ENCODE measurements around the gene C1orf94.
"Not testable (repeated sequence)": the region's sequence is repeated elsewhere in the genome, so short reads cannot be mapped to it uniquely, and the experiment has no call there.

C1orf94 gene

DNA sequence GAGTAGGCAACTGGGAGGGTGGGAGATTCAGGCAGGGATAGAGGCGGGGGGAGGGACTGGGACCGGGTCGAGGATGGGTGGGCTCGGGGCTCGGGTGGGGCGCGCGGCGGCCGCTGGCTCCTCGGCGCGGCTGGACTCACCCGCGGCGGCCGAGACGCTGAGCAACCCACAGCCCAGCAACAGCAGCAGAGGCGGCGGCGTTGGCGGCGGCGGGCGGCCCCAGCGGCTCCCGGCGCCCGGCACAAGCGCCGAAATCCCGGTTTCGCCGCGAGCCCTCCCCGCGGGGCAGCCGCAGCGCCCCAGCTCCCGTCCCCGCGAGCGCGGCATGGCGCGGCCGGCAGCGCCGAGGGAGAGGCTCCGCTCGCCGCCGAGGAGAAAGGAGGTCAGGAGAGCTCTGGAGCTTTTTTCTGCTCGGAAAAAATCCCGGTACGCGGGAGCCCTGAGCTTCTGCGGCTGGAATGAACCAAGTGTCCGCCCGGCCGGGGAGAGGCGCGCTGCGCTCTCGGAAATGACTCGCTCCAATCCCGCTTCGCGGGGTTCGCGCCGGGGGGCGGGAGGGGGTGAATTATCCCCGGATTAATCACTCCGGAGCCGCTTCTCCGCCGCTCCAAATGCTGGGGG lies 11.8 kb upstream of the C1orf94 start, which contains the start of gene CSMD2:
Gene CSMD2 (minus strand): TSS at position 460 of the 621 bp plus-strand sequence. CDS start 133 bp downstream, at position 327.
- DNase-seq (ENCODE audit: low spot score): peak; percentile 35

- DNase-seq (ENCODE audit: low spot score): no peak
These were observed 11.2 kb upstream of the C1orf94 start for GRCh38 chr1:34165422-34165921.

- DNase-seq (ENCODE audit: low spot score): no peak
These were observed 10.5 kb upstream of the C1orf94 start for GRCh38 chr1:34166191-34166624.

DNA sequence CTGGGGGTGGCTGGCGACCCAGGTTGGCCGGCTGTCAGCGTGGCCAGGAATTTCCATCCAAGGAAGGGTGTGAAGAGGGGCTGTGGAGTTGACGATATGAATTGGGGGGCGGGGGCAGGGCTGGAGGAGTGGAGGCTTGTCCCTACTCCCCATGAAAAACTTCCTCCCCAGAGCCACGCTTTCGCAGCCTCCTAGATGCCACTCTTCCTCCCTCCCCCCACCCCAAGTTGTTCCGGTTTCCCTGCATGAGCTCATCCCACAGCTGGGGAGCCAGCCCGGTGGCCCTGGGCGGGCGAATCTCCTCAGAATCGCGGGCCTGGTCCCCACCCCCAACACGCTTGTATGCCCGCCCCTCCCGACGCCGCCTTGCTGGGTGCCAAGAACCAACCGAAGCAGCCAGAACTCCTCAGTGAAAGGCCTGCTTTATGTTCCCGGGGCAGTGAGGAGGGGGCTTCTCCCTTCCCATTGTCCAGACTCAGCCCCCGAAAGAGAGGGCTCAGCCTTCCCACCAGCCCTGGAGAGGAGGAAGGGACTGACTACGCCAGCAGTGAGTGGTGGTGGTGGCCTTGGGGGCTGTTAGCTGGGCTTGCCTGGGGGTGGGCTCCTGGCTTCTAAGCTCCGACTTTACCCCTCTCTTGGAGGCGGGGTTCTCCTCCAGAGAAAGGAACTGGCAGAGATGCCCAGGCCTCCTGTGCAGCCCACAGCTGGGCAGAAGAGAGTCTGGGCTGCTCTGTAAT lies 9.9 kb upstream of the C1orf94 start:
- no peak for DNase-seq (ENCODE audit: low spot score)

DNA sequence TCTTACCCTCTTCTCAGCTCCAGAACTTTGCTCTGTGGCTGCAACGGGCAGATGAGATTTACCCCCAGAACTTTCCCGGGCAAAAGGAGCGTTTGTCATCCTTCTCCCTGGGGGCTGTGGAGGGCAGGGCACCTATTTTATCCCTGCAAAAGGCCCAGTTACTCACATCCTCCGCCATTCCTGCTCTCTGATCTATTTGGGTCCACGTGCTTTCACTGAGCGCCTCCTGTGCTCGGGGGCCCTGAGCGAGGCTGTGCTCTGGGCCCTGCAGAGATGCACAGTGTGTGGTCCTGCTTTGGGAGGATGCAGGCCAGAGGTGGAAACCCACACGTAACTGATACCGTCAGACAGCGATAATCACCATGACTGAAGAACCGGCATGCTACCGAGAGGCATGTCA lies 9.3 kb upstream of the C1orf94 start:
- no peak for DNase-seq (ENCODE audit: low spot score)

DNA sequence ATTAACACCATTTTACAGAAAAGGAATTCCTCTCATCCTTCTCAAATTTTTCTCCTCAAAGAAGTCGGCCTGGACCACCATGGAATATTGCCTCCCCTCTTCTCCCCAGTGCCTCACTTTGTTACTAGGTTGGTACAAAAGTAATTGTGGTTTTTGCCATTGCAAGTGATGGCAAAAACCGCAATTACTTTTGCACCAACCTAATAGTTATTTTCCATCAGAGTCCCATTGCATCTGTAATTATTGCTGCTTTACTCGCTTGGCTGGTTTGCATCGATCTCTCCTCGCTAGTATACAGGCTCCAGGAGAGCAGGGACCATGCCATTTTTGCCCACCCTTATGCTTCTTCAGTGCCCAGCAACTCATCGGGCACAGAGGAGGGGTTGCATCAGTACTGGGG lies 963 bp upstream of the C1orf94 start:
- no peak for DNase-seq (ENCODE audit: low spot score)

GRCh38 chr1:34178072-34178471 lies 1.4 kb downstream of the C1orf94 start:
- no peak for DNase-seq (ENCODE audit: low spot score)

- DNase-seq (ENCODE audit: low spot score): not testable (repeated sequence)
These were observed 6.7 kb downstream of the C1orf94 start for GRCh38 chr1:34183381-34183780.

DNA sequence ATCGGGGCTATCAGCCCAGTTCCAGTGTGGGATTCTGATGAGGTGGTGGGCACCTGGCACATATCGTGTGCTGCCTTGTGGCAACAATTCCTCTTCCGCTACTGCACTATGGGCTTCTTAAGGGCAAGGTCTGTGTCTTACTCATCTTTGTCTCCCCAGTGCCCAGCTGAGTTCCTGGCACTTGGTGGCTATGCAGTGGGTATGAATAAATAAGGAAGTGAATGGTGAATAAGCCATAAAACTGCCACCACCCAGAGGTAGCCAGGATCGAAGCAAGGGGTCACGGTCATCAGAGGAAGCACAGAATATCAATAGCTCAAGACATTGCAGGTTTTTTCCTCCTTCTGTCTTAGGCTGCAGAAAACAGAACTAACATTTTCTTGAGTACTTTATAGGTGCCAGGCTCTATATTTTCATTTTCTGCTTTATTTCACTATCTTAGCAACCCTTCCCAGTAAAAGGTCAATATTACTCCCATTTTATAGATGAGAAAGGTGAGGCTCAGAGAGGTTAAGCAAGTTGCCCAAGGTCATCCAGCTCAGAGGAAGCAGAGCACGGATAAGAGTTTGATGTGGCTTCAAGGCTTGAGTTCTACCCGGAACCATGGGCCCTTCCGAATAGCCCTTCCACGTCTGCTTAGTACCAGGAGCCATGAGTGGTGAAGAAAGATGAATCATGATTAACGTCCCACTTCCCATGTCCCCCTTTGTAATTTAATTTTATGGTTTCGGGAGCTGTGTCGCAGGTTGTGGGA lies 10.2 kb downstream of the C1orf94 start:
- no peak for DNase-seq (ENCODE audit: low spot score)

DNA sequence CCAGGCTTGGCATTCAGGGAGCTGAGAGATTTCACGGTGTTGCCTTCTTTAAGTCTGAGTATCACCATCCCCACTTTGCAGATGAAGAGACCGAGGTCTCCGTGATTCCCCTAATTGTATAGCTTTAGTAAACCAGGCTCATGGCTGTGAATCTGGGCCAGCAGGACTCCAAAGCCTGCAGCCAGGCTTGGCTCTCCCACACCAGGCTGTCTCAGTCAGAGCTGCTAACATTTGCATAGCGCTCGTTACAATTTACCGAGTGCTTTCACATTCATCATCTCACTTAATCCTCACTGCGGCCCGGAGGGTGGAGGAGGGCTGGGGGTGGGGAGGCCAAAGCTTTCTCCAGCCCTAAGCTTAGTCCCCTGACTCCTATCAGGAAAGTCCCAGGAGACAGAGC lies 11.7 kb downstream of the C1orf94 start:
- no peak for DNase-seq (ENCODE audit: low spot score)

GRCh38 chr1:34188985-34189384 lies 12.3 kb downstream of the C1orf94 start:
- no peak for DNase-seq (ENCODE audit: low spot score)

DNA sequence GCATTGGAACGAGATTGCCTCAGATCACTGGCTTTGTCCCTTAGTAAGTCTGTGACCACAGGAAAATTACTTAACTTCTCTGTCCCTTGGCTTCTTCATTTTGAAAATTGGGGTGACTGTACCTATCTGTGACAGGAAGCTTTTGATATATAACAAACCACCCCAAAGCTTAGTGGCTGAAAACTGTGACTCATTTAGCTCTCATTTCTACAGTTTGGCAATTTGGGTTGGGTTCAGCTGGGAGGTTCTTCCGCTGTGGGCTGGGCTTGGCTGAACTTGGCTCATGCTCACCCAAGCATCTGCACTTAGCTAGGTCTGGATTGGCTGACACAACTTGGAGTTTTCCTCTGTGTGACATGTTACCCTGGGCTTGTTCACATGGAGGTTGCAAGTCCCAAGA lies 14.0 kb downstream of the C1orf94 start:
- DNase-seq (ENCODE audit: low spot score): no peak

DNA sequence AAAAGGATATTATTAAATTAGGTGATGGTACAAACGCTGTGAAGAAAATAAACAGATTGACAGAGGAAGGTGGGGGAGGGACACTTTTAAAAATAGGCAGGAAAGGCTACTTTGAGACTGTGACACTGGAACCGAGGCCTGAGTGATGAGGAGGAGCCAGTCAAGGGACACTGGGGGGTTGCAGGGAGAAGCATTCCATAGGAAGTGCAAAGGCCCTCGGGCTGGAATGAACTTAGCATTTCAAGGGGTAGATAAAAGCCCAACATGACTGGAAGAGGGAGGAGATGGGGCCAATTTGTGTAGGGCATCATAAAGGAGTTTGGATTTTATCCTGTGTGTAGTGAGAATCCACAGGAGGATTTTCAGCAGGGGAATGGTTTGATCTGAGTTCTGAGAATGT lies 15.9 kb downstream of the C1orf94 start:
- no peak for DNase-seq (ENCODE audit: low spot score)

- no peak for DNase-seq (ENCODE audit: low spot score)
These were observed 23.2 kb downstream of the C1orf94 start for GRCh38 chr1:34199927-34200326.

GRCh38 chr1:34212673-34213072 lies 36.0 kb downstream of the C1orf94 start:
- DNase-seq (ENCODE audit: low spot score): no peak

GRCh38 chr1:34213956-34214355 lies 37.2 kb downstream of the C1orf94 start:
- DNase-seq (ENCODE audit: low spot score): no peak

DNA sequence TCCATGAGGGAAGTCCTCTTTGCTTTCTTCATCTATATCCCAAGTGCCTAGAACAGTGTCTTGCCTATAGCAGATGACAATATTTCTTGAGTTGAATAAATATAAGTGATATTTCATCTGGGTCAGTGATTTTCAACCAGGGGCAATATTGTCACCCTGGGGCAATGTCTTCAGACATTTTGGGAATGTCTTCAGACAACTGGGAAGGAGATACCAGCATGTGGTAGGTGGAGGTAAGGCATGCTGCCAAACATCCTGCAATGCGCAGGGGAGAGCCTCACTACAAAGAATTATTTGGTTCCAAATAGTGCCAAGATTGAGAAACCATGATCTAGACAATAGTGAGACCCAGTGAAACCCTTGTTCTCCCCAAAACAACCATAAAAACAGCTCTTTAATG lies 54.7 kb downstream of the C1orf94 start:
- DNase-seq (ENCODE audit: low spot score): no peak

DNA sequence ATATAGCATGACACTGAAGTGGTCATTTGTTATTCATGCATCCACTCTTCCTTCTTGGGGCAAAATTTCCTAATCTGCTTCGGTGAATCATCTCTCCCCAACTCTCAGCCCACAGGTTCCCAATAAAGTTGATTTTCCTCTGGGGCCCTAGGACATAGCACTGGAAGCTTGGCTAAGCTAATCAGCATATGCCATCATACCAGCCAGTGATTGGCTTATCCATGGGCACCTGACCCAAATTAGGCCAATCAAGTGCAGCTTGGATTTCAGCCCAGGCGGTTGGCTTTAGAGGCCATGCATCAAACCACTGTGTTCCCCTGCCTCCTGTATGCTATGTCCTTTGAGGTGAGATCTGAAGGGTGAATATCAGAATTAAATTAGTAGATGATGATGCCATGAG lies 58.9 kb downstream of the C1orf94 start:
- DNase-seq (ENCODE audit: low spot score): no peak

DNA sequence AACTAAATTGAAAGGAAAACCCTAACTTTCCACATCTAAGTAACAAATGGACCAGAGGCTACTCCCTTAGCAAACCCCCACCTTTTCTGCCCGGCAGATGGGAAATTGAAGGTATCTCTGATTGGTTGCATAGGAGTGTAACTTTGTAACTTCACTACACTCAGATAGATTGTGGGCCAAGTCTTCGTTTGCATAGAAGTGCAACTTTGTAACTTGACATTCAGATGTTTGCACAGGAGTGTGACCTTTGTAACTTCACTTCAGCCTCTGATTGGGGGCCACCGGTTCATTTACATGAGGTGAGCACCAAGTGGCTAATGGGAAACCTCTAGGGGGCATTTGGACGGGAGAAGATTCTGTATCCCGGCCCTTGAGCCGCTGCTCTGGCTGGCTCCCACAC lies 59.4 kb downstream of the C1orf94 start:
- DNase-seq (ENCODE audit: low spot score): no peak

- DNase-seq (ENCODE audit: low spot score): no peak
These were observed 60.6 kb downstream of the C1orf94 start for GRCh38 chr1:34237151-34237815.

DNA sequence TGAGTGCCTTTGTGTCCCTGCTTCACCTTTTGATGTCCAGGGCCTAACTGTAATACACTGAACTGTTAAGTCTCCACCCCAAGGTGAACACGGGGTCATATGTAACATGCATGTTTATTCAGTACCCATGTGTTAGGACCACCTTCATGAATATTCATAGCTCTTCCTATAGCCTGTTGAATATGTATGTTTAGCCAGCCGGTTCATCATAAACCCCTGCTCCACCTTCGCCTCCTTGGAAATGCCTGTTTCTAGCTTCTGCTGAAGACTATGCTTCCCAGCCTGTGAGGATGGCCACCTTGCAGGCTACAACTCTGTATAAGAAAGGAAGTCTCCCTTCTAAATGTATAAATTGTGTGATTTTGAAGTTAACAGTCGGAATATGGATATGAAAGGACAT lies 69.3 kb downstream of the C1orf94 start:
- no peak for DNase-seq (ENCODE audit: low spot score)

- no peak for DNase-seq (ENCODE audit: low spot score)
These were observed 73.6 kb downstream of the C1orf94 start for GRCh38 chr1:34250342-34250741.
